Activated CD4-positive, alpha-beta T cell treated with anti-CD3 and anti-CD28 coated beads, Interleukin-2, amount 10 ng/mL, durations not matched to agents 7 days and 5 days (primary cell): ENCODE data around the gene KIDINS220. TPM values are rescaled to one million over a fixed set of nuclear protein-coding genes. Genes with fewer than 3 reads are reported as not detected.
"Not testable (repeated sequence)": the region's sequence is repeated elsewhere in the genome, so short reads cannot be mapped to it uniquely, and the experiment has no call there.

ENCODE experiments used
- CTCF ChIA-PET: fragments of 350-600 bp; sonication (Branson Sonifier 250); formaldehyde crosslinking; loops from one replicate; lab custom pipeline; 2021; ENCODE audit warnings: antibody characterized with exemption; lab: Charles Lee
- POLR2A ChIA-PET: fragments of 350-600 bp; sonication (Branson Sonifier 250); formaldehyde crosslinking; loops from one replicate; lab custom pipeline; 2021; ENCODE audit warnings: antibody characterized with exemption; lab: Charles Lee
- DNase-seq: peaks from one replicate; pipeline ENCODE4 v3.0.0-alpha.2; 2020
- H3K27ac Mint-ChIP-seq: one replicate; pipeline ENCODE4 v1.8.0; 2021; ENCODE audit warnings: mild to moderate bottlenecking, moderate library complexity, mixed read lengths
- H3K27me3 Mint-ChIP-seq: one replicate; pipeline ENCODE4 v1.8.0; 2021; ENCODE audit warnings: mixed read lengths
- H3K36me3 Mint-ChIP-seq: one replicate; pipeline ENCODE4 v1.8.0; 2021; ENCODE audit warnings: low read depth, mixed read lengths
- H3K4me1 Mint-ChIP-seq: one replicate; pipeline ENCODE4 v1.8.0; 2021; ENCODE audit warnings: mixed read lengths
- H3K4me3 Mint-ChIP-seq: one replicate; pipeline ENCODE4 v1.8.0; 2021; ENCODE audit warnings: mild to moderate bottlenecking, moderate library complexity, mixed read lengths
- H3K9me3 Mint-ChIP-seq: one replicate; pipeline ENCODE4 v1.8.0; 2021; ENCODE audit warnings: mixed read lengths
- total RNA-seq, 2 experiments: library from RNA; stranded (reverse); gene quantifications; one replicate each; pipeline ENCODE4 v1.2.3, GENCODE V29; 2021

The KIDINS220 gene
- total RNA-seq, 2 experiments from 2014 or later: 36.3 TPM

GRCh38 chr2:8754106-8754776, 83.2 kb downstream of the KIDINS220 start:
- POLR2A ChIA-PET: no interaction called here
- H3K27ac Mint-ChIP-seq: no peak overlapping the region
- CTCF ChIA-PET: interaction anchor here (1.4 kb wide), 1 partner anchor 10 kb away, joined by 3 read pairs; no protein-coding TSS in a partner anchor

GRCh38 chr2:8753609-8754008, 83.8 kb downstream of the KIDINS220 start:
- CTCF ChIA-PET: no interaction called here
- DNase-seq: no peak
- Mint-ChIP-seq H3K4me3 (no peak overlapping the region), H3K9me3 (peaks cover 10% of the 10 kb centered on the region), H3K27ac (no peak overlapping the region), H3K36me3 (peaks cover 30% of the 10 kb centered on the region), H3K4me1 (no peaks in the 10 kb centered on the region), H3K27me3 (no peaks in the 10 kb centered on the region)
- POLR2A ChIA-PET: no interaction called here

More at GRCh38 chr2:8754106-8754776, 83.2 kb downstream of the KIDINS220 start:
- Mint-ChIP-seq H3K36me3 (peaks cover 30% of the 10 kb centered on the region), H3K4me1 (no peaks in the 10 kb centered on the region), H3K4me3 (no peak overlapping the region), H3K9me3 (peaks cover 10% of the 10 kb centered on the region), H3K27me3 (no peaks in the 10 kb centered on the region)
- DNase-seq: no peak

GRCh38 chr2:8752385-8752784, 85.0 kb downstream of the KIDINS220 start:
- CTCF ChIA-PET: no interaction called here
- Mint-ChIP-seq H3K9me3 (peaks cover 10% of the 10 kb centered on the region), H3K27me3 (no peaks in the 10 kb centered on the region), H3K4me3 (no peak overlapping the region), H3K4me1 (no peaks in the 10 kb centered on the region), H3K27ac (no peak overlapping the region), H3K36me3 (peaks cover 22% of the 10 kb centered on the region)
- DNase-seq: no peak
- POLR2A ChIA-PET: no interaction called here

GRCh38 chr2:8750221-8750620, 87.2 kb downstream of the KIDINS220 start:
- POLR2A ChIA-PET: no interaction called here
- Mint-ChIP-seq H3K27ac (no peak overlapping the region), H3K9me3 (no peaks in the 10 kb centered on the region), H3K4me1 (no peaks in the 10 kb centered on the region), H3K4me3 (no peak overlapping the region), H3K36me3 (peaks cover 9% of the 10 kb centered on the region), H3K27me3 (no peaks in the 10 kb centered on the region)
- DNase-seq: no peak
- CTCF ChIA-PET: no interaction called here

GRCh38 chr2:8743261-8743660, 94.2 kb downstream of the KIDINS220 start:
- no peaks in the 10 kb centered on the region for H3K27me3 Mint-ChIP-seq
- H3K27ac Mint-ChIP-seq: no peak overlapping the region
- H3K9me3 Mint-ChIP-seq: no peaks in the 10 kb centered on the region

GRCh38 chr2:8740136-8740535, 97.3 kb downstream of the KIDINS220 start:
- Mint-ChIP-seq H3K9me3 (no peaks in the 10 kb centered on the region), H3K27me3 (no peaks in the 10 kb centered on the region), H3K4me3 (no peak overlapping the region), H3K27ac (no peak overlapping the region), H3K4me1 (no peaks in the 10 kb centered on the region), H3K36me3 (peaks cover 10% of the 10 kb centered on the region)
- no peak for DNase-seq
- CTCF ChIA-PET: no interaction called here
- POLR2A ChIA-PET: no interaction called here

More at GRCh38 chr2:8743261-8743660, 94.2 kb downstream of the KIDINS220 start:
- Mint-ChIP-seq H3K4me1 (no peaks in the 10 kb centered on the region), H3K4me3 (no peak overlapping the region), H3K36me3 (peaks cover 9% of the 10 kb centered on the region)
- CTCF ChIA-PET: interaction anchor here (0.5 kb wide), 1 partner anchor 1823 kb away, joined by 5 read pairs; no protein-coding TSS in a partner anchor
- POLR2A ChIA-PET: no interaction called here
- no peak for DNase-seq

GRCh38 chr2:8737571-8738175, 99.7 kb downstream of the KIDINS220 start:
- no peak for DNase-seq
- POLR2A ChIA-PET: no interaction called here
- H3K27ac Mint-ChIP-seq: no peak overlapping the region
- no peak overlapping the region for H3K4me3 Mint-ChIP-seq
- no peaks in the 10 kb centered on the region for H3K4me1 Mint-ChIP-seq
- no peaks in the 10 kb centered on the region for H3K9me3 Mint-ChIP-seq
- no peaks in the 10 kb centered on the region for H3K27me3 Mint-ChIP-seq
- H3K36me3 Mint-ChIP-seq: peaks cover 12% of the 10 kb centered on the region
- CTCF ChIA-PET: interaction anchor here (1.1 kb wide), 1 partner anchor 9 kb away, joined by 3 read pairs; no protein-coding TSS in a partner anchor

GRCh38 chr2:8732601-8733000, 104.8 kb downstream of the KIDINS220 start:
- DNase-seq: no peak
- Mint-ChIP-seq H3K9me3 (no peaks in the 10 kb centered on the region), H3K27me3 (no peaks in the 10 kb centered on the region), H3K4me1 (no peaks in the 10 kb centered on the region), H3K4me3 (no peak overlapping the region), H3K27ac (no peak overlapping the region), H3K36me3 (peaks cover 37% of the 10 kb centered on the region)
- ChIA-PET CTCF (no interaction called here), POLR2A (no interaction called here)

- H3K4me1 Mint-ChIP-seq: no peaks in the 10 kb centered on the region
- H3K27ac Mint-ChIP-seq: no peak overlapping the region
- no peaks in the 10 kb centered on the region for H3K27me3 Mint-ChIP-seq
- no peaks in the 10 kb centered on the region for H3K9me3 Mint-ChIP-seq
- POLR2A ChIA-PET: no interaction called here
- DNase-seq: no peak
- H3K36me3 Mint-ChIP-seq: peaks cover 32% of the 10 kb centered on the region
- H3K4me3 Mint-ChIP-seq: no peak overlapping the region
- CTCF ChIA-PET: no interaction called here
Measured at GRCh38 chr2:8729939-8730338, 107.5 kb downstream of the KIDINS220 start.

- H3K27ac Mint-ChIP-seq, CTCF ChIA-PET, H3K27me3 Mint-ChIP-seq, H3K9me3 Mint-ChIP-seq, DNase-seq, POLR2A ChIA-PET, H3K4me3 Mint-ChIP-seq, H3K4me1 Mint-ChIP-seq: not testable (repeated sequence)
- peaks cover 32% of the 10 kb centered on the region for H3K36me3 Mint-ChIP-seq
Measured at GRCh38 chr2:8729101-8729500, 108.3 kb downstream of the KIDINS220 start.

GRCh38 chr2:8728305-8729015, 109.0 kb downstream of the KIDINS220 start:
- Mint-ChIP-seq H3K27me3 (no peaks in the 10 kb centered on the region), H3K4me1 (no peaks in the 10 kb centered on the region), H3K27ac (no peak overlapping the region), H3K4me3 (no peak overlapping the region), H3K36me3 (peaks cover 32% of the 10 kb centered on the region), H3K9me3 (no peaks in the 10 kb centered on the region)
- no peak for DNase-seq
- CTCF ChIA-PET: no interaction called here
- POLR2A ChIA-PET: no interaction called here

- no peaks in the 10 kb centered on the region for H3K4me1 Mint-ChIP-seq
- no peaks in the 10 kb centered on the region for H3K27me3 Mint-ChIP-seq
- no peak overlapping the region for H3K4me3 Mint-ChIP-seq
- no peak for DNase-seq
- no peak overlapping the region for H3K27ac Mint-ChIP-seq
- H3K36me3 Mint-ChIP-seq: peaks cover 12% of the 10 kb centered on the region
- CTCF ChIA-PET: interaction anchor here (0.6 kb wide), 1 partner anchor 1848 kb away, joined by 4 read pairs; no protein-coding TSS in a partner anchor
- H3K9me3 Mint-ChIP-seq: no peaks in the 10 kb centered on the region
- POLR2A ChIA-PET: no interaction called here
Measured at GRCh38 chr2:8725838-8726237, 111.6 kb downstream of the KIDINS220 start.

- no peak for DNase-seq
- Mint-ChIP-seq H3K4me1 (no peaks in the 10 kb centered on the region), H3K27me3 (no peaks in the 10 kb centered on the region), H3K4me3 (no peak overlapping the region), H3K36me3 (no peaks in the 10 kb centered on the region), H3K27ac (no peak overlapping the region), H3K9me3 (no peaks in the 10 kb centered on the region)
- ChIA-PET POLR2A (no interaction called here), CTCF (no interaction called here)
Measured at GRCh38 chr2:8722986-8723385, 114.4 kb downstream of the KIDINS220 start.
